ENCODE data around the gene GPATCH8. TPM values are rescaled to one million over a fixed set of nuclear protein-coding genes. Genes with fewer than 3 reads are reported as not detected.

Gene GPATCH8
- polyA plus RNA-seq, 1 donor from 2014 or later, result 24.5 TPM

DNA sequence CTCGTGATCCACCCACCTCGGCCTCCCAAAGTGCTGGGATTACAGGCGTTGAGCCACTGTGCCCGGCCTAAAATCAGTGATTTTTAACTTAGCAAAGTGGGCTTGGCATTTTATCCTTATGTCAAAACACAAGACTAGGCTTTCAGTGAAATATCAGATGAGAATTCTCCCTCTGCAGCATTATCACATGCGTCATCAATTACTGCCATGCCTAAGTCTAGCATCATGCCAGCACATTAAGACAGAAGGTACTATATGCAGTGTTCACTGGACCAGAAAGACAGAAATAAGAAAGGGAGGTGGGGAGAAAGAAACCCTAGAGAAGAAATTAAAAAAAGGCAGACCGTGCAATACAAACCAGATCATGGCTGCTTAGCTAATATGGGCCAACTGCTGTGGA lies 29.8 kb downstream of the GPATCH8 start:
- Histone ChIP-seq H3K9ac (ENCODE audit: low read length) (no peak overlapping the region), H3K9me3 (ENCODE audit: low read length) (no peaks in the 10 kb centered on the region), H4K20me1 (ENCODE audit: insufficient read depth) (no peaks in the 10 kb centered on the region), H3K4me2 (ENCODE audit: low read length) (no peak overlapping the region), H2AFZ (ENCODE audit: low read depth, low read length) (no peak overlapping the region), H3K4me3 (ENCODE audit: low read length) (no peak overlapping the region), H3F3A (ENCODE audit: insufficient read depth, low read length, poor library complexity, severe bottlenecking) (no peaks in the 10 kb centered on the region), H3K9me2 (ENCODE audit: insufficient read depth, low read length) (no peaks in the 10 kb centered on the region), H3K27me3 (ENCODE audit: insufficient read depth, low read depth, low read length) (no peaks in the 10 kb centered on the region), H3K79me2 (replicated peaks; ENCODE audit: insufficient read depth, low read length) (peaks cover 62% of the 10 kb centered on the region), H3K27ac (ENCODE audit: low read length) (peak overlapping the region; percentile 25), H3K36me3 (ENCODE audit: insufficient read depth, low read length) (no peaks in the 10 kb centered on the region)
- TF ChIP-seq RAD21 (conservative IDR thresholded peaks at IDR 0.05) (no peak), MXI1 (conservative IDR thresholded peaks at IDR 0.05; ENCODE audit: poor library complexity, severe bottlenecking) (no peak), SMC3 (conservative IDR thresholded peaks at IDR 0.05; ENCODE audit: poor library complexity) (no peak), EP300 (conservative IDR thresholded peaks at IDR 0.05; ENCODE audit: poor library complexity, severe bottlenecking) (no peak), EZH2 (IDR thresholded peaks at IDR 0.05; ENCODE audit: borderline replicate concordance, insufficient read depth, low read length, poor library complexity, severe bottlenecking) (no peak), POLR2AphosphoS5 (IDR thresholded peaks at IDR 0.05) (no peak), CTCF (IDR thresholded peaks at IDR 0.05; ENCODE audit: poor library complexity, severe bottlenecking) (no peak), TAF1 (IDR thresholded peaks at IDR 0.05; ENCODE audit: low read depth) (no peak)
- TF ChIP-seq, protein P1, sequence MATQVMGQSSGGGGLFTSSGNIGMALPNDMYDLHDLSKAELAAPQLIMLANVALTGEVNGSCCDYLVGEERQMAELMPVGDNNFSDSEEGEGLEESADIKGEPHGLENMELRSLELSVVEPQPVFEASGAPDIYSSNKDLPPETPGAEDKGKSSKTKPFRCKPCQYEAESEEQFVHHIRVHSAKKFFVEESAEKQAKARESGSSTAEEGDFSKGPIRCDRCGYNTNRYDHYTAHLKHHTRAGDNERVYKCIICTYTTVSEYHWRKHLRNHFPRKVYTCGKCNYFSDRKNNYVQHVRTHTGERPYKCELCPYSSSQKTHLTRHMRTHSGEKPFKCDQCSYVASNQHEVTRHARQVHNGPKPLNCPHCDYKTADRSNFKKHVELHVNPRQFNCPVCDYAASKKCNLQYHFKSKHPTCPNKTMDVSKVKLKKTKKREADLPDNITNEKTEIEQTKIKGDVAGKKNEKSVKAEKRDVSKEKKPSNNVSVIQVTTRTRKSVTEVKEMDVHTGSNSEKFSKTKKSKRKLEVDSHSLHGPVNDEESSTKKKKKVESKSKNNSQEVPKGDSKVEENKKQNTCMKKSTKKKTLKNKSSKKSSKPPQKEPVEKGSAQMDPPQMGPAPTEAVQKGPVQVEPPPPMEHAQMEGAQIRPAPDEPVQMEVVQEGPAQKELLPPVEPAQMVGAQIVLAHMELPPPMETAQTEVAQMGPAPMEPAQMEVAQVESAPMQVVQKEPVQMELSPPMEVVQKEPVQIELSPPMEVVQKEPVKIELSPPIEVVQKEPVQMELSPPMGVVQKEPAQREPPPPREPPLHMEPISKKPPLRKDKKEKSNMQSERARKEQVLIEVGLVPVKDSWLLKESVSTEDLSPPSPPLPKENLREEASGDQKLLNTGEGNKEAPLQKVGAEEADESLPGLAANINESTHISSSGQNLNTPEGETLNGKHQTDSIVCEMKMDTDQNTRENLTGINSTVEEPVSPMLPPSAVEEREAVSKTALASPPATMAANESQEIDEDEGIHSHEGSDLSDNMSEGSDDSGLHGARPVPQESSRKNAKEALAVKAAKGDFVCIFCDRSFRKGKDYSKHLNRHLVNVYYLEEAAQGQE (IDR thresholded peaks at IDR 0.05; ENCODE audit: borderline replicate concordance), result no peak

DNA sequence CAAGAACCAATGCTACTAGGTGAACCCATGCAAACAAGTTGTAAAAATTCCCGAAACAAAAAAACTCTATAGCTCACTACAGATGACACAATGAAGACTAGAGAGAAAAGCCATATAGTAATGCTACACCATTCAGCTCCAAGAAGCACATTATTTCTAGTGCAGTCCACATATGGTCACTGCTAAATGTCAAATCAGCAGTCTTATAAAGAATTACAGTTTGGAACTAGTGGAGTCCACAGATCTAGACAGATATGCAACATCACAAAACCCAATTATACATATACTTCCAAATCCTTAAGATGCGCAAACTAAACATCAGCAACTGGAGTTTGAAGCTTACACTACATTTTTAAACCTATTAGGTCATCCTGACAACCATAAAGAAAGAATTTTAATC lies 33.5 kb downstream of the GPATCH8 start:
- Histone ChIP-seq H3K9ac (ENCODE audit: low read length) (no peak overlapping the region), H3K27ac (ENCODE audit: low read length) (no peak overlapping the region), H2AFZ (ENCODE audit: low read depth, low read length) (no peak overlapping the region), H3K36me3 (ENCODE audit: insufficient read depth, low read length) (no peaks in the 10 kb centered on the region), H3K9me2 (ENCODE audit: insufficient read depth, low read length) (no peaks in the 10 kb centered on the region), H3K27me3 (ENCODE audit: insufficient read depth, low read depth, low read length) (no peaks in the 10 kb centered on the region), H3K9me3 (ENCODE audit: low read length) (no peaks in the 10 kb centered on the region), H3K4me3 (ENCODE audit: low read length) (no peak overlapping the region), H3K79me2 (replicated peaks; ENCODE audit: insufficient read depth, low read length) (peaks cover 31% of the 10 kb centered on the region), H3K4me2 (ENCODE audit: low read length) (no peak overlapping the region), H3F3A (ENCODE audit: insufficient read depth, low read length, poor library complexity, severe bottlenecking) (no peaks in the 10 kb centered on the region), H4K20me1 (ENCODE audit: insufficient read depth) (no peaks in the 10 kb centered on the region)
- no peak for TF ChIP-seq SMC3 (conservative IDR thresholded peaks at IDR 0.05; ENCODE audit: poor library complexity)
- TF ChIP-seq TAF1 (IDR thresholded peaks at IDR 0.05; ENCODE audit: low read depth), result no peak
- TF ChIP-seq RAD21 (conservative IDR thresholded peaks at IDR 0.05), result no peak
- no peak for TF ChIP-seq EZH2 (IDR thresholded peaks at IDR 0.05; ENCODE audit: borderline replicate concordance, insufficient read depth, low read length, poor library complexity, severe bottlenecking)
- TF ChIP-seq POLR2AphosphoS5 (IDR thresholded peaks at IDR 0.05), result no peak

All from neural cell (in vitro differentiated cells).